HEK293 (cell line): ENCODE measurements around the gene IPO11.

Source experiments
- CTCF ChIP-seq: fragments of 450-650 bp; formaldehyde crosslinking; IDR thresholded peaks from 2 replicates; pipeline ENCODE4 v1.5.1; 2016; ENCODE audit warnings: missing biosample characterization, missing genetic modification characterization
- EGR2 ChIP-seq: fragments of 450-650 bp; formaldehyde crosslinking; IDR thresholded peaks from 2 replicates; pipeline ENCODE4 v1.5.1; 2016; ENCODE audit warnings: low read depth, missing biosample characterization, missing genetic modification characterization
- HIC1 ChIP-seq: fragments of 450-650 bp; formaldehyde crosslinking; IDR thresholded peaks from 2 replicates; pipeline ENCODE4 v1.5.1; 2016; ENCODE audit warnings: missing biosample characterization, missing genetic modification characterization
- KLF10 ChIP-seq: fragments of 450-650 bp; IDR thresholded peaks from 2 replicates; pipeline ENCODE4 v1.5.1; 2018; ENCODE audit warnings: missing biosample characterization, mild to moderate bottlenecking, missing genetic modification characterization
- KLF7 ChIP-seq: fragments of 450-650 bp; formaldehyde crosslinking; IDR thresholded peaks from 2 replicates; pipeline ENCODE4 v1.5.1; 2016; ENCODE audit warnings: missing biosample characterization, missing genetic modification characterization, borderline replicate concordance
- MEIS1 ChIP-seq: sonication (generic); formaldehyde crosslinking; IDR thresholded peaks from 2 replicates; pipeline ENCODE4 v1.8.1; 2022; ENCODE audit warnings: missing genetic modification reagents, mild to moderate bottlenecking, borderline replicate concordance
- PRDM6 ChIP-seq: fragments of 450-650 bp; formaldehyde crosslinking; IDR thresholded peaks from 2 replicates; pipeline ENCODE4 v1.5.1; 2017; ENCODE audit warnings: missing biosample characterization, missing genetic modification characterization
- SCRT1 ChIP-seq: fragments of 450-650 bp; formaldehyde crosslinking; IDR thresholded peaks from 2 replicates; pipeline ENCODE4 v1.5.1; 2016; ENCODE audit warnings: missing biosample characterization, missing genetic modification characterization, borderline replicate concordance
- SP2 ChIP-seq: fragments of 450-650 bp; formaldehyde crosslinking; IDR thresholded peaks from 2 replicates; pipeline ENCODE4 v1.5.1; 2016; ENCODE audit warnings: missing biosample characterization, missing genetic modification characterization
- ZBTB1 ChIP-seq: fragments of 450-650 bp; formaldehyde crosslinking; IDR thresholded peaks from 2 replicates; pipeline ENCODE4 v1.5.1; 2016; ENCODE audit warnings: missing biosample characterization, missing genetic modification characterization
- ZBTB10 ChIP-seq: fragments of 450-650 bp; formaldehyde crosslinking; IDR thresholded peaks from 2 replicates; pipeline ENCODE4 v1.5.1; 2016; ENCODE audit warnings: missing biosample characterization, missing genetic modification characterization
- ZBTB48 ChIP-seq: fragments of 450-650 bp; formaldehyde crosslinking; IDR thresholded peaks from 2 replicates; pipeline ENCODE4 v1.5.1; 2016; ENCODE audit warnings: missing biosample characterization, missing genetic modification characterization
- ZBTB7A ChIP-seq: fragments of 450-650 bp; formaldehyde crosslinking; IDR thresholded peaks from 2 replicates; pipeline ENCODE4 v1.5.1; 2016; ENCODE audit warnings: low read depth, missing biosample characterization, missing genetic modification characterization
- ZEB2 ChIP-seq: fragments of 450-650 bp; formaldehyde crosslinking; IDR thresholded peaks from 2 replicates; pipeline ENCODE4 v1.5.1; 2016; ENCODE audit warnings: missing biosample characterization, missing genetic modification characterization
- ZFP37 ChIP-seq: fragments of 450-650 bp; formaldehyde crosslinking; IDR thresholded peaks from 2 replicates; pipeline ENCODE4 v1.5.1; 2016; ENCODE audit warnings: missing biosample characterization, missing genetic modification characterization
- ZIC2 ChIP-seq: fragments of 450-650 bp; formaldehyde crosslinking; IDR thresholded peaks from 2 replicates; pipeline ENCODE4 v1.5.1; 2016; ENCODE audit warnings: missing biosample characterization, missing genetic modification characterization
- ZNF114 ChIP-seq: fragments of 450-650 bp; formaldehyde crosslinking; IDR thresholded peaks from 2 replicates; pipeline ENCODE4 v1.5.0; 2017; ENCODE audit warnings: missing biosample characterization, missing genetic modification characterization
- ZNF280C ChIP-seq: fragments of 450-650 bp; formaldehyde crosslinking; IDR thresholded peaks from 2 replicates; pipeline ENCODE4 v1.5.1; 2016; ENCODE audit warnings: missing biosample characterization, missing genetic modification characterization
- ZNF394 ChIP-seq: fragments of 450-650 bp; formaldehyde crosslinking; IDR thresholded peaks from 2 replicates; pipeline ENCODE4 v1.5.1; 2016; ENCODE audit warnings: missing biosample characterization, missing genetic modification characterization, mild to moderate bottlenecking, moderate library complexity, borderline replicate concordance
- ZNF423 ChIP-seq: fragments of 450-650 bp; formaldehyde crosslinking; IDR thresholded peaks from 2 replicates; pipeline ENCODE4 v1.5.1; 2016; ENCODE audit warnings: missing biosample characterization, missing genetic modification characterization
- ZNF473 ChIP-seq: fragments of 450-650 bp; formaldehyde crosslinking; IDR thresholded peaks from 2 replicates; pipeline ENCODE4 v1.5.1; 2017; ENCODE audit warnings: missing biosample characterization, missing genetic modification characterization
- ZNF544 ChIP-seq: fragments of 450-650 bp; formaldehyde crosslinking; IDR thresholded peaks from 2 replicates; pipeline ENCODE4 v1.5.0; 2017; ENCODE audit warnings: missing biosample characterization, missing genetic modification characterization
- ZNF561 ChIP-seq: fragments of 450-650 bp; IDR thresholded peaks from 2 replicates; pipeline ENCODE4 v1.5.1; 2018; ENCODE audit warnings: missing biosample characterization, missing genetic modification characterization, borderline replicate concordance
- ZNF571 ChIP-seq: fragments of 450-650 bp; formaldehyde crosslinking; IDR thresholded peaks from 2 replicates; pipeline ENCODE4 v1.5.0; 2017; ENCODE audit warnings: missing biosample characterization, missing genetic modification characterization
- ZNF692 ChIP-seq: fragments of 450-650 bp; formaldehyde crosslinking; IDR thresholded peaks from 2 replicates; pipeline ENCODE4 v1.5.1; 2016; ENCODE audit warnings: missing biosample characterization, missing genetic modification characterization
- ZNF776 ChIP-seq: fragments of 450-650 bp; formaldehyde crosslinking; IDR thresholded peaks from 2 replicates; pipeline ENCODE4 v1.5.0; 2017; ENCODE audit warnings: missing biosample characterization, missing genetic modification characterization, borderline replicate concordance
- ZNF792 ChIP-seq: fragments of 450-650 bp; formaldehyde crosslinking; IDR thresholded peaks from 2 replicates; pipeline ENCODE4 v1.5.1; 2016; ENCODE audit warnings: missing biosample characterization, missing genetic modification characterization

The IPO11 gene

DNA sequence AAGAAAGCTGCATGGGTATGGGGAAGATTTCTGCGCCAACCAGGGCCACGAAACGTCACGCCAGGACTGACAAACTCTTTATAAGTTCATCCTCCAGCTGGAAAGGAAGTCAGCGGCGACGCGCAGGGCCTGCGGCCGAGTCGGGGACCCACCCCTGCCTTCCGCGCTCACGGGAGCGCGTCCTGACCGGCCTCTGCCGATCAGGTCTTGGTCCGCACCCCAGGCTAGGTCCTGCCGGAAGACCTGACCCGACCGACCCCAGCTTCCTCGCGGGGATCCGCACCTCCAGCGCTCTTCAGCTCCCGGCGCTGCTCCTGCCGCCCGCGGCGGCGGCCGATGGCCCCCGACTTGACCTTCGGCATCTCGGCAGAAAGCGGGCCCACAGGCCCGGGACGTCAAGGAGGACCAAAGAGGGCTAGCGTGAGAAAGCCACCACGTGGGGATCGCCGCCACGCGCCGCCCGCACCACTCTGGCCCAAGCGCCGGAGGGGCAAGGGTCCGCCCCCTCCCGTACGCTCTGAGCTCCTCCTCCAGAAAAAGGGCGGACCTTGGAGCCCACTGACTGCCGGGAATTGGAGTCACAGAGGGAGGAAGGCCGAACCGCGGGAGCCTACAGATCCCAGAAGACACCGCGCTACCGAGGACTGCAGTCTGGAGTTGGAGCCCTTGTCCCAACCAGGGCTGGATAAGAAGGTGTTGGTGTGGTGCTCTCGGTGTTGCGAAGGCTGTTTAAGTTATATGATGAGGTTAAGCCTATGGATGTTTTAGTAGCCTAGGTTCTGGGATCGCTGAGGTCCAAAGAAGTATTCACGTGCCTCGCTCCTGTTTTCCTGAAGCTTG is 8.9 kb upstream of the IPO11 start, which contains the start of gene DIMT1 (continued):
- TF ChIP-seq ZNF571 (tag by site-specific recombination), result no peak
- no peak for TF ChIP-seq ZNF792 (tag by site-specific recombination)
- TF ChIP-seq PRDM6 (tag by site-specific recombination), result no peak
- peak; percentile 88 for TF ChIP-seq SP2 (tag by site-specific recombination)
- no peak for TF ChIP-seq ZNF544 (tag by site-specific recombination)
- TF ChIP-seq ZFP37, result peak; percentile 86
- no peak for TF ChIP-seq ZNF776
- TF ChIP-seq HIC1, result peak; percentile 50
- 0 out of 2 replicates have a peak, but pooled peaks have one; percentile 46 for TF ChIP-seq KLF7 (tag by site-specific recombination)
- peak; percentile 76; the same call in 1 of the 2 replicates for TF ChIP-seq ZBTB48 (tag by site-specific recombination)
- TF ChIP-seq KLF10 (tag by site-specific recombination), result no peak; the same call in 1 of the 2 replicates
- TF ChIP-seq ZBTB10 (tag by site-specific recombination), result peak; percentile 40; the same call in 1 of the 2 replicates
- no peak for TF ChIP-seq SCRT1 (tag by site-specific recombination)
- no peak for TF ChIP-seq ZNF114 (tag by site-specific recombination)
- TF ChIP-seq ZBTB1, result 0 out of 2 replicates have a peak, but pooled peaks have one; percentile 36
- no peak for TF ChIP-seq MEIS1 (CRISPR knock-in tag)
- 0 out of 2 replicates have a peak, but pooled peaks have one; percentile 13 for TF ChIP-seq ZIC2 (tag by site-specific recombination)
- peak; percentile 34; the same call in 1 of the 2 replicates for TF ChIP-seq CTCF (tag by site-specific recombination)
- TF ChIP-seq ZEB2 (tag by site-specific recombination), result peak; percentile 62; the same call in 1 of the 2 replicates
- no peak for TF ChIP-seq ZNF423 (tag by site-specific recombination)
- TF ChIP-seq ZNF692, result peak; percentile 98
- no peak for TF ChIP-seq ZNF280C
- no peak for TF ChIP-seq ZNF473
- peak; percentile 55; the same call in 1 of the 2 replicates for TF ChIP-seq ZBTB7A
- TF ChIP-seq ZNF394 (tag by site-specific recombination), result peak; percentile 43; the same call in 1 of the 2 replicates
- peak; percentile 58 for TF ChIP-seq ZNF561 (tag by site-specific recombination)
- TF ChIP-seq EGR2 (tag by site-specific recombination), result peak; percentile 63
